OCI-LY3 (cell line): Measurements from ENCODE around the gene TAS2R39.

ENCODE experiments used
- H2AFZ ChIP-seq: fragments of 200-600, 300-600 bp; shearing (Covaris generic); 2 replicates; pipeline ENCODE4 v1.6.0; 2014; ENCODE audit warnings: antibody characterized with exemption, low read depth, low read length
- H3K27ac ChIP-seq: fragments of 200-600, 300-600 bp; sonication (generic); 2 replicates; pipeline ENCODE4 v1.5.1; 2014; ENCODE audit warnings: mild to moderate bottlenecking, low read length, moderate library complexity, mixed read lengths
- H3K27me3 ChIP-seq: fragments of 200-600, 300-600 bp; sonication (generic); 2 replicates; pipeline ENCODE4 v1.6.1; 2014; ENCODE audit warnings: low read depth, low read length, mixed read lengths
- H3K36me3 ChIP-seq: fragments of 200-600, 300-600 bp; sonication (generic); replicated peaks from 2 replicates; pipeline ENCODE3; 2014; ENCODE audit warnings: low read depth, low read length, mixed read lengths
- H3K4me1 ChIP-seq: fragments of 300-600, 200-600 bp; sonication (generic); 2 replicates; pipeline ENCODE4 v1.6.1; 2014; ENCODE audit warnings: low read length, mixed read lengths
- H3K4me2 ChIP-seq: fragments of 200-600, 300-600 bp; sonication (generic); 2 replicates; pipeline ENCODE4 v1.6.1; 2014; ENCODE audit warnings: low read length, mixed read lengths
- H3K4me3 ChIP-seq: fragments of 300-600, 200-600 bp; sonication (generic); 2 replicates; pipeline ENCODE4 v1.5.1; 2014; ENCODE audit warnings: antibody characterized with exemption, mild to moderate bottlenecking, low read length, moderate library complexity
- H3K79me2 ChIP-seq: fragments of 300-600, 200-600 bp; shearing (Covaris generic); 2 replicates; pipeline ENCODE4 v1.6.1; 2014; ENCODE audit warnings: mild to moderate bottlenecking, low read length, mixed read lengths
- H3K9ac ChIP-seq: fragments of 300-600, 200-600 bp; shearing (Covaris generic); 2 replicates; pipeline ENCODE4 v1.6.0; 2014; ENCODE audit warnings: mild to moderate bottlenecking, low read length, moderate library complexity
- H3K9me3 ChIP-seq: fragments of 200-600, 300-600 bp; shearing (Covaris generic); 2 replicates; pipeline ENCODE4 v1.6.1; 2014; ENCODE audit warnings: low read length, mixed read lengths; ENCODE audit not compliant: insufficient read depth
- H4K20me1 ChIP-seq: fragments of 200-600, 300-600 bp; sonication (generic); 2 replicates; pipeline ENCODE4 v1.6.1; 2016; ENCODE audit warnings: low read length, mixed read lengths; ENCODE audit not compliant: insufficient read depth
- CTCF ChIP-seq: fragments of 200-600, 300-600 bp; sonication (generic); IDR thresholded peaks from 2 replicates; pipeline ENCODE4 v1.5.1; 2014; ENCODE audit warnings: antibody characterized with exemption, low read length, low read depth
- EZH2phosphoT487 ChIP-seq: fragments of 200-600 bp; shearing (Covaris generic); IDR thresholded peaks from 2 replicates; pipeline ENCODE4 v1.6.1; 2018; ENCODE audit warnings: antibody characterized with exemption, mixed run types, low read depth

Gene TAS2R39

GRCh38 chr7:143222782-143223181 is 39.6 kb downstream of the TAS2R39 start:
- peaks cover 24% of the 10 kb centered on the region for H3K27me3 ChIP-seq
- no peaks in the 10 kb centered on the region for H3K79me2 ChIP-seq
- no peak overlapping the region for H3K4me2 ChIP-seq
- H3K9me3 ChIP-seq = no peaks in the 10 kb centered on the region
- peaks cover 5% of the 10 kb centered on the region for H3K4me1 ChIP-seq
- no peaks in the 10 kb centered on the region for H3K36me3 ChIP-seq
- no peak overlapping the region for H3K4me3 ChIP-seq
- no peak overlapping the region for H3K9ac ChIP-seq
- no peak overlapping the region for H2AFZ ChIP-seq
- H3K27ac ChIP-seq = no peak overlapping the region
- TF ChIP-seq EZH2phosphoT487 = no peak
- no peak for TF ChIP-seq CTCF
- H4K20me1 ChIP-seq = no peaks in the 10 kb centered on the region

GRCh38 chr7:143223784-143224183 is 40.6 kb downstream of the TAS2R39 start:
- H3K9ac ChIP-seq = no peak overlapping the region
- H3K4me2 ChIP-seq = no peak overlapping the region
- H3K36me3 ChIP-seq = no peaks in the 10 kb centered on the region
- H3K27ac ChIP-seq = no peak overlapping the region
- H3K4me3 ChIP-seq = no peak overlapping the region
- H3K4me1 ChIP-seq = peaks cover 5% of the 10 kb centered on the region
- H4K20me1 ChIP-seq = no peaks in the 10 kb centered on the region
- no peaks in the 10 kb centered on the region for H3K9me3 ChIP-seq
- no peaks in the 10 kb centered on the region for H3K79me2 ChIP-seq
- H2AFZ ChIP-seq = no peak overlapping the region
- TF ChIP-seq CTCF (no peak), EZH2phosphoT487 (no peak)
- H3K27me3 ChIP-seq = peaks cover 24% of the 10 kb centered on the region

GRCh38 chr7:143225047-143225446 is 41.8 kb downstream of the TAS2R39 start:
- Histone ChIP-seq H3K4me1 (no peaks in the 10 kb centered on the region), H3K9ac (no peak overlapping the region), H3K4me2 (no peak overlapping the region), H3K27ac (no peak overlapping the region), H3K27me3 (peaks cover 27% of the 10 kb centered on the region), H3K4me3 (no peak overlapping the region), H4K20me1 (no peaks in the 10 kb centered on the region), H3K9me3 (no peaks in the 10 kb centered on the region), H3K79me2 (no peaks in the 10 kb centered on the region), H2AFZ (no peak overlapping the region), H3K36me3 (no peaks in the 10 kb centered on the region)
- TF ChIP-seq CTCF = no peak
- no peak for TF ChIP-seq EZH2phosphoT487

- H3K4me1 ChIP-seq = no peaks in the 10 kb centered on the region
- no peaks in the 10 kb centered on the region for H4K20me1 ChIP-seq
- H3K9ac ChIP-seq = no peak overlapping the region
- H3K9me3 ChIP-seq = no peaks in the 10 kb centered on the region
- H3K27me3 ChIP-seq = peaks cover 23% of the 10 kb centered on the region
- H2AFZ ChIP-seq = no peak overlapping the region
- no peak overlapping the region for H3K4me2 ChIP-seq
- no peak for TF ChIP-seq EZH2phosphoT487
- no peak for TF ChIP-seq CTCF
- H3K36me3 ChIP-seq = no peaks in the 10 kb centered on the region
- H3K4me3 ChIP-seq = no peak overlapping the region
- H3K79me2 ChIP-seq = no peaks in the 10 kb centered on the region
- H3K27ac ChIP-seq = no peak overlapping the region
Measured at GRCh38 chr7:143227806-143228205, 44.6 kb downstream of the TAS2R39 start.
